Ammon's horn (tissue), 1 donor: ENCODE measurements around the gene RFT1.

Experiments used
- DNase-seq: peaks from one replicate; pipeline ENCODE4 v3.0.0-alpha.2; 2016; ENCODE audit warnings: low spot score

Gene RFT1

GRCh38 chr3:53150247-53151085 lies 20.2 kb upstream of the RFT1 start:
- no peak for DNase-seq

GRCh38 chr3:53149699-53150098 lies 19.5 kb upstream of the RFT1 start:
- DNase-seq: no peak

GRCh38 chr3:53149006-53149690 lies 18.9 kb upstream of the RFT1 start:
- DNase-seq: no peak

- DNase-seq: no peak
Measured at GRCh38 chr3:53147903-53148400, 17.7 kb upstream of the RFT1 start.

- DNase-seq: no peak
Measured at GRCh38 chr3:53147151-53147902, 17.1 kb upstream of the RFT1 start.

GRCh38 chr3:53146319-53146891 lies 16.2 kb upstream of the RFT1 start:
- DNase-seq: no peak

GRCh38 chr3:53145713-53146080 lies 15.5 kb upstream of the RFT1 start:
- no peak for DNase-seq

GRCh38 chr3:53144862-53145712 lies 14.9 kb upstream of the RFT1 start:
- no peak for DNase-seq

GRCh38 chr3:53144446-53144845 lies 14.2 kb upstream of the RFT1 start:
- DNase-seq: no peak

GRCh38 chr3:53142986-53143385 lies 12.8 kb upstream of the RFT1 start:
- DNase-seq: peak; percentile 67

GRCh38 chr3:53140847-53141845 lies 10.9 kb upstream of the RFT1 start:
- DNase-seq: peak; percentile 30

- no peak for DNase-seq
Measured at GRCh38 chr3:53139906-53140846, 9.9 kb upstream of the RFT1 start.

GRCh38 chr3:53137835-53138446 lies 7.7 kb upstream of the RFT1 start:
- no peak for DNase-seq

GRCh38 chr3:53137221-53137620 lies 7.0 kb upstream of the RFT1 start:
- no peak for DNase-seq

- peak; percentile 74 for DNase-seq
Measured at GRCh38 chr3:53134631-53135232, 4.5 kb upstream of the RFT1 start.

- DNase-seq: no peak
Measured at GRCh38 chr3:53132347-53132746, 2.1 kb upstream of the RFT1 start.

GRCh38 chr3:53131096-53131495 lies 861 bp upstream of the RFT1 start:
- no peak for DNase-seq

GRCh38 chr3:53129344-53129743 lies 891 bp downstream of the RFT1 start:
- no peak for DNase-seq
